ENCODE data around the gene CACNA1G.

The CACNA1G gene

GRCh38 chr17:50560185-50560824, at the start of gene CACNA1G:
Gene CACNA1G, plus strand, starts transcription at chr17:50560715. Its CDS starts 745 bp downstream, at chr17:50561460.
- peak; percentile 87 for DNase-seq

- DNase-seq, result peak; percentile 51
These were observed 49.5 kb upstream of the CACNA1G start for GRCh38 chr17:50511058-50511457.

GRCh38 chr17:50513495-50513894, 47.0 kb upstream of the CACNA1G start:
- DNase-seq, result no peak

- no peak for DNase-seq
These were observed 46.1 kb upstream of the CACNA1G start for GRCh38 chr17:50514388-50514787.

GRCh38 chr17:50514936-50515702, 45.4 kb upstream of the CACNA1G start:
- no peak for DNase-seq

- no peak for DNase-seq
These were observed 43.5 kb upstream of the CACNA1G start for GRCh38 chr17:50517011-50517410.

GRCh38 chr17:50517504-50518383, 42.8 kb upstream of the CACNA1G start:
- no peak for DNase-seq

- no peak for DNase-seq
These were observed 42.0 kb upstream of the CACNA1G start for GRCh38 chr17:50518384-50519023.

- DNase-seq, result no peak
These were observed 41.2 kb upstream of the CACNA1G start for GRCh38 chr17:50519141-50519834.

- no peak for DNase-seq
These were observed 40.0 kb upstream of the CACNA1G start for GRCh38 chr17:50520483-50520882.

- no peak for DNase-seq
These were observed 39.0 kb upstream of the CACNA1G start for GRCh38 chr17:50521514-50521913.

GRCh38 chr17:50522766-50523165, 37.7 kb upstream of the CACNA1G start:
- no peak for DNase-seq

GRCh38 chr17:50523208-50523607, 37.3 kb upstream of the CACNA1G start:
- DNase-seq, result no peak

- no peak for DNase-seq
These were observed 35.7 kb upstream of the CACNA1G start for GRCh38 chr17:50524838-50525237.

- no peak for DNase-seq
These were observed 33.3 kb upstream of the CACNA1G start for GRCh38 chr17:50527155-50527762.

- no peak for DNase-seq
These were observed 32.5 kb upstream of the CACNA1G start for GRCh38 chr17:50527949-50528474.

- no peak for DNase-seq
These were observed 30.7 kb upstream of the CACNA1G start for GRCh38 chr17:50529849-50530248.

GRCh38 chr17:50531428-50532025, 29.0 kb upstream of the CACNA1G start:
- DNase-seq, result no peak

- DNase-seq, result no peak
These were observed 28.0 kb upstream of the CACNA1G start, which contains the start of gene EPN3 for GRCh38 chr17:50532452-50533024. Gene EPN3, plus strand, starts transcription at chr17:50532735. Its CDS starts 3,822 bp downstream, at chr17:50536557.

- DNase-seq, result no peak
These were observed 27.3 kb upstream of the CACNA1G start for GRCh38 chr17:50533185-50533584.

- no peak for DNase-seq
These were observed 26.8 kb upstream of the CACNA1G start for GRCh38 chr17:50533720-50534148.

Data from CD4-positive, alpha-beta T cell treated with Interleukin-15 for 1 hour (primary cell).